Activated B cell treated with CpG ODN at 0.5 μM for 24 hours (primary cell): ENCODE measurements around the gene TRAF4. TPM values are rescaled to one million over a fixed set of nuclear protein-coding genes. Genes with fewer than 3 reads are reported as not detected.

Source experiments
- ATAC-seq: fragments of 200-7000 bp; cut with Tn5 transposase; one replicate; pipeline ENCODE4 v1.10.0; 2021; ENCODE audit warnings: low read depth, mild to moderate bottlenecking, moderate library complexity
- CTCF ChIA-PET: fragments of 350-600 bp; sonication (Branson Sonifier 250); formaldehyde crosslinking; loops from one replicate; lab custom pipeline; 2021; ENCODE audit warnings: antibody characterized with exemption; lab: Charles Lee
- POLR2A ChIA-PET: fragments of 350-600 bp; sonication (Branson Sonifier 250); formaldehyde crosslinking; loops from one replicate; lab custom pipeline; 2021; ENCODE audit warnings: antibody characterized with exemption; lab: Charles Lee
- DNase-seq: peaks from one replicate; pipeline ENCODE4 v3.0.0; 2022
- H3K27ac Mint-ChIP-seq: one replicate; pipeline ENCODE4 v1.8.0; 2020; ENCODE audit warnings: mixed read lengths
- H3K27me3 Mint-ChIP-seq: one replicate; pipeline ENCODE4 v1.8.0; 2021; ENCODE audit warnings: mixed read lengths
- H3K36me3 Mint-ChIP-seq: one replicate; pipeline ENCODE4 v1.8.0; 2021; ENCODE audit warnings: low read depth, mixed read lengths
- H3K4me1 Mint-ChIP-seq: one replicate; pipeline ENCODE4 v1.8.0; 2021; ENCODE audit warnings: mixed read lengths
- H3K4me3 Mint-ChIP-seq: one replicate; pipeline ENCODE4 v1.8.0; 2020; ENCODE audit warnings: mild to moderate bottlenecking, mixed read lengths
- H3K9me3 Mint-ChIP-seq: one replicate; pipeline ENCODE4 v1.8.0; 2020; ENCODE audit warnings: mixed read lengths
- CTCF ChIP-seq: fragments of 200-600 bp; IDR thresholded peaks from one replicate; pipeline ENCODE4 v1.8.0; 2022; ENCODE audit warnings: antibody characterized with exemption, mild to moderate bottlenecking
- intact Hi-C: fragments of 100-400 bp; cut with micrococcal nuclease; formaldehyde crosslinking; loops from one replicate; pipeline ENCODE4 v1.15.1; 2024
- total RNA-seq: library from RNA; stranded (reverse); gene quantifications from 2 replicates; pipeline ENCODE4 v1.2.3, GENCODE V29; 2022

TRAF4 gene
- total RNA-seq, 1 donor from 2014 or later: 903 TPM

- ATAC-seq: no peak
- no peak overlapping the region for H3K4me3 Mint-ChIP-seq
- ChIA-PET CTCF (interaction anchor here (1.2 kb wide), 1 partner anchor 59 kb away, joined by 4 read pairs; no protein-coding TSS in a partner anchor), POLR2A (interaction anchor here (0.6 kb wide), 1 partner anchor 59 kb away, joined by 13 read pairs; no protein-coding TSS in a partner anchor)
- TF ChIP-seq CTCF: no peak
- intact Hi-C loops: no loop called here
- H3K4me1 Mint-ChIP-seq: peaks cover 2% of the 10 kb centered on the region
- no peaks in the 10 kb centered on the region for H3K27me3 Mint-ChIP-seq
- no peak overlapping the region for H3K27ac Mint-ChIP-seq
- no peaks in the 10 kb centered on the region for H3K9me3 Mint-ChIP-seq
- DNase-seq: no peak
- H3K36me3 Mint-ChIP-seq: peaks cover 51% of the 10 kb centered on the region
Measured at GRCh38 chr17:28705074-28705659, 38.6 kb upstream of the TRAF4 start.

GRCh38 chr17:28705728-28706334 is 38.0 kb upstream of the TRAF4 start:
- ChIA-PET CTCF (interaction anchor here (0.6 kb wide), 1 partner anchor 59 kb away, joined by 3 read pairs; no protein-coding TSS in a partner anchor), POLR2A (interaction anchor here (1.3 kb wide), 1 partner anchor 14 kb away, joined by 3 read pairs; the partner anchor contains the start of gene RPL23A)
- Mint-ChIP-seq H3K36me3 (peaks cover 44% of the 10 kb centered on the region), H3K4me1 (peaks cover 7% of the 10 kb centered on the region), H3K9me3 (no peaks in the 10 kb centered on the region), H3K27me3 (no peaks in the 10 kb centered on the region), H3K27ac (no peak overlapping the region), H3K4me3 (no peak overlapping the region)
- ATAC-seq: no peak
- no peak for TF ChIP-seq CTCF
- no peak for DNase-seq
- intact Hi-C loops: no loop called here

- ATAC-seq (no peak), DNase-seq (no peak)
- ChIA-PET CTCF (interaction anchor here (0.6 to 1.6 kb wide), 2 partner anchors 60 to 196 kb away, joined by 3 read pairs; partner anchors contain the start of gene DHRS13), POLR2A (interaction anchor here (1.3 kb wide), 1 partner anchor 13 kb away, joined by 3 read pairs; the partner anchor contains the start of gene RPL23A)
- Mint-ChIP-seq H3K27ac (no peak overlapping the region), H3K36me3 (peaks cover 36% of the 10 kb centered on the region), H3K27me3 (no peaks in the 10 kb centered on the region), H3K4me3 (no peak overlapping the region), H3K9me3 (no peaks in the 10 kb centered on the region), H3K4me1 (peaks cover 11% of the 10 kb centered on the region)
- no peak for TF ChIP-seq CTCF
- intact Hi-C loops: no loop called here
Measured at GRCh38 chr17:28706471-28707338, 37.1 kb upstream of the TRAF4 start.

- no peak for TF ChIP-seq CTCF
- CTCF ChIA-PET: interaction anchor here (1.6 kb wide), 1 partner anchor 196 kb away, joined by 3 read pairs; the partner anchor contains the start of gene DHRS13
Measured at GRCh38 chr17:28707339-28707720, 36.5 kb upstream of the TRAF4 start.

More at GRCh38 chr17:28707339-28707720, 36.5 kb upstream of the TRAF4 start:
- no peaks in the 10 kb centered on the region for H3K9me3 Mint-ChIP-seq
- intact Hi-C loops: no loop called here
- H3K36me3 Mint-ChIP-seq: peaks cover 31% of the 10 kb centered on the region
- no peak for DNase-seq
- no peak overlapping the region for H3K27ac Mint-ChIP-seq
- no peak for ATAC-seq
- H3K4me1 Mint-ChIP-seq: peaks cover 15% of the 10 kb centered on the region
- POLR2A ChIA-PET: interaction anchor here (1.3 kb wide), 1 partner anchor 12 kb away, joined by 3 read pairs; the partner anchor contains the start of gene RPL23A
- H3K27me3 Mint-ChIP-seq: no peaks in the 10 kb centered on the region
- H3K4me3 Mint-ChIP-seq: no peak overlapping the region
